RPMI7951 (cell line): Measurements from ENCODE around the gene SEMA7A. TPM values are rescaled to one million over a fixed set of nuclear protein-coding genes. Genes with fewer than 3 reads are reported as not detected.
"Not testable (repeated sequence)": the region's sequence is repeated elsewhere in the genome, so short reads cannot be mapped to it uniquely, and the experiment has no call there.

Experiments used
- DNase-seq: peaks from one replicate; pipeline ENCODE4 v3.0.0-alpha.2; 2012; ENCODE audit warnings: low read depth
- total RNA-seq: library from RNA; depleted of rRNA; stranded (reverse); fragments of >200 nt; shearing (Covaris generic); gene quantifications from 2 replicates; pipeline ENCODE4 v1.2.3, GENCODE V29; 2014; rRNA removed

The SEMA7A gene
- 20.7 and 20.8 TPM in 2 replicates for total RNA-seq

GRCh38 chr15:74433592-74434262 lies at the start of gene SEMA7A:
TSS of gene SEMA7A (minus strand) at chr15:74433958. CDS start at chr15:74433918, 40 bp downstream.
- peak; percentile 86 for DNase-seq

- no peak for DNase-seq
These were observed 48.9 kb upstream of the SEMA7A start for GRCh38 chr15:74482661-74483060.

GRCh38 chr15:74480364-74480763 lies 46.6 kb upstream of the SEMA7A start:
- DNase-seq = not testable (repeated sequence)

- not testable (repeated sequence) for DNase-seq
These were observed 37.9 kb upstream of the SEMA7A start for GRCh38 chr15:74471621-74472020.

GRCh38 chr15:74470631-74471395 lies 37.1 kb upstream of the SEMA7A start:
- no peak for DNase-seq

- no peak for DNase-seq
These were observed 34.7 kb upstream of the SEMA7A start for GRCh38 chr15:74468341-74469032.

- DNase-seq = no peak
These were observed 32.8 kb upstream of the SEMA7A start for GRCh38 chr15:74466570-74466969.

- DNase-seq = no peak
These were observed 31.1 kb upstream of the SEMA7A start for GRCh38 chr15:74464897-74465296.

GRCh38 chr15:74464216-74464615 lies 30.5 kb upstream of the SEMA7A start:
- DNase-seq = no peak

- no peak for DNase-seq
These were observed 29.9 kb upstream of the SEMA7A start for GRCh38 chr15:74463634-74464033.

- DNase-seq = no peak
These were observed 28.2 kb upstream of the SEMA7A start for GRCh38 chr15:74461847-74462511.

- peak; percentile 98 for DNase-seq
These were observed 27.4 kb upstream of the SEMA7A start, which contains the start of gene UBL7 for GRCh38 chr15:74460871-74461846. TSS of gene UBL7 (minus strand) at chr15:74461160. CDS start at chr15:74458867, 2,293 bp downstream.

- DNase-seq = no peak
These were observed 26.5 kb upstream of the SEMA7A start for GRCh38 chr15:74460298-74460697.

- not testable (repeated sequence) for DNase-seq
These were observed 26.0 kb upstream of the SEMA7A start for GRCh38 chr15:74459798-74460197.

GRCh38 chr15:74458473-74458872 lies 24.7 kb upstream of the SEMA7A start:
- DNase-seq = no peak

- DNase-seq = not testable (repeated sequence)
These were observed 23.3 kb upstream of the SEMA7A start for GRCh38 chr15:74457036-74457435.

GRCh38 chr15:74454764-74455500 lies 21.2 kb upstream of the SEMA7A start:
- no peak for DNase-seq

GRCh38 chr15:74453925-74454763 lies 20.4 kb upstream of the SEMA7A start:
- no peak for DNase-seq
